ENCODE results near the gene KLHDC10. TPM values are rescaled to one million over a fixed set of nuclear protein-coding genes. Genes with fewer than 3 reads are reported as not detected.

KLHDC10 gene
- total and polyA plus RNA-seq, 2 donors (not counting 3 experiments of a cell fraction or from before 2014, with no cell fraction given): 14.9 to 31.3 TPM

DNA sequence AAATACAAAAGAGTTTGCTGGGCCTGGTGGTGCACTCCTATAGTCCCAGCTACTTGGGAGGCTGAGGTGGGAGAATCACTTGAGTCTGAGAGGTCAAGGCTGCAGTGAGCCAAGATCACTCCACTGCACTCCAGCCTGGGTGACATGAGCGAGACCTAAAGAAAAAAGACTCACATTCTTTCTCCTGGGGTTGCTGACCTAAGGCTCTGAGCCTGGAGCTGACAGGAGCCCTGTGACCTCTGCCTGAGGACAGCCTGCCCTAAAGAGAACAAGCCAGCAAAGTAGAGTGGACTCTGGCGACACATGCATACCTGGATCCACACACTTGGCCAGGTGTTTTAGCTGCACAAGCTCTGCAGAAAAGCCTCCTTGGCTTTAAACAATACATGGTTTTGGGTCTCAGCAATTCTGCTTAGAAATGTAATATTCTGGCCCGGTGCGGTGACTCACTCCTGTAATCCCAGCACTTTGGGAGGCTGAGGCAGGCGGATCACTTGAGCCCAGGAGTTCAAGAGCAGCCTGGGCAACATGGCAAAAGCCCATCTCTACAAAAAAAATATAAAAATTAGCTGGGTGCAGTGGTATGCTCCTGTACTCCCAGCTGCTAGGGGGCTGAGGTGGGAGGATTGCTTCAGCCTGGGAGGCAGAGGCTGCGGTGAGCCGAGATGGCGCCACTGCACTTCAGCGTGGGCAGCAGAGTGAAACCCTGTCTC is 76.5 kb downstream of the KLHDC10 start:
- POLR2A ChIA-PET: no interaction called here

More for the DNA sequence above, 76.5 kb downstream of the KLHDC10 start:
- FAIRE-seq: no peak
- Histone ChIP-seq H3K36me3 (ENCODE audit: control insufficient read depth in 2 of 2, extremely low read depth in 1 of 2, insufficient read depth in 2 of 2, low read length in 2 of 2) (no peaks in the 10 kb centered on the region), H3K9me3 (replicated peaks; ENCODE audit: control insufficient read depth, insufficient read depth, low read length) (no peaks in the 10 kb centered on the region), H3K27me3 (ENCODE audit: control insufficient read depth in 2 of 2, insufficient read depth in 2 of 2, low read length in 2 of 2) (no peaks in the 10 kb centered on the region), H3K79me2 (ENCODE audit: control insufficient read depth, insufficient read depth, low read length) (no peaks in the 10 kb centered on the region), H3K4me1 (ENCODE audit: control insufficient read depth, extremely low read depth, insufficient read depth, low read length) (peaks cover 2% of the 10 kb centered on the region), H3K27ac (ENCODE audit: insufficient read depth, low read depth, low read length) (no peak overlapping the region), H4K20me1 (replicated peaks; ENCODE audit: control insufficient read depth, extremely low read depth, insufficient read depth, low read length) (no peaks in the 10 kb centered on the region), H3K9me1 (replicated peaks; ENCODE audit: control insufficient read depth, extremely low read depth, insufficient read depth, low read length) (no peaks in the 10 kb centered on the region), H2AFZ (ENCODE audit: low read depth, low read length) (no peak overlapping the region), H3K4me3 (replicated peaks in 1 of 3; ENCODE audit: insufficient read depth in 1 of 3, low read depth in 1 of 3, low read length in 3 of 3) (no peak overlapping the region), H3K4me2 (ENCODE audit: insufficient read depth, low read length) (no peak overlapping the region), H3K9ac (replicated peaks; ENCODE audit: extremely low read depth, insufficient read depth, low read length) (no peak overlapping the region)
- TF ChIP-seq, protein P1, sequence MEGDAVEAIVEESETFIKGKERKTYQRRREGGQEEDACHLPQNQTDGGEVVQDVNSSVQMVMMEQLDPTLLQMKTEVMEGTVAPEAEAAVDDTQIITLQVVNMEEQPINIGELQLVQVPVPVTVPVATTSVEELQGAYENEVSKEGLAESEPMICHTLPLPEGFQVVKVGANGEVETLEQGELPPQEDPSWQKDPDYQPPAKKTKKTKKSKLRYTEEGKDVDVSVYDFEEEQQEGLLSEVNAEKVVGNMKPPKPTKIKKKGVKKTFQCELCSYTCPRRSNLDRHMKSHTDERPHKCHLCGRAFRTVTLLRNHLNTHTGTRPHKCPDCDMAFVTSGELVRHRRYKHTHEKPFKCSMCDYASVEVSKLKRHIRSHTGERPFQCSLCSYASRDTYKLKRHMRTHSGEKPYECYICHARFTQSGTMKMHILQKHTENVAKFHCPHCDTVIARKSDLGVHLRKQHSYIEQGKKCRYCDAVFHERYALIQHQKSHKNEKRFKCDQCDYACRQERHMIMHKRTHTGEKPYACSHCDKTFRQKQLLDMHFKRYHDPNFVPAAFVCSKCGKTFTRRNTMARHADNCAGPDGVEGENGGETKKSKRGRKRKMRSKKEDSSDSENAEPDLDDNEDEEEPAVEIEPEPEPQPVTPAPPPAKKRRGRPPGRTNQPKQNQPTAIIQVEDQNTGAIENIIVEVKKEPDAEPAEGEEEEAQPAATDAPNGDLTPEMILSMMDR (IDR thresholded peaks at IDR 0.05; ENCODE audit: extremely low read depth in 1 of 2, insufficient read depth in 1 of 2, low read depth in 1 of 2, low read length in 2 of 2): no peak
- TF ChIP-seq POLR2A (IDR thresholded peaks at IDR 0.05; ENCODE audit: low read depth, low read length) (no peak), EZH2 (IDR thresholded peaks at IDR 0.05; ENCODE audit: borderline replicate concordance, low read depth, low read length, severe bottlenecking) (no peak), POLR2AphosphoS5 (IDR thresholded peaks at IDR 0.05; ENCODE audit: insufficient read depth, low read depth, low read length) (no peak), GATA2 (IDR thresholded peaks at IDR 0.05; ENCODE audit: insufficient read depth, insufficient read length, low read depth, low read length) (no peak), FOS (IDR thresholded peaks at IDR 0.05; ENCODE audit: borderline replicate concordance, insufficient read depth, low read length) (no peak), JUN (IDR thresholded peaks at IDR 0.05; ENCODE audit: borderline replicate concordance, insufficient read depth, insufficient read length, low read depth) (no peak), MYC (IDR thresholded peaks at IDR 0.05; ENCODE audit: low read depth, low read length) (no peak)
- TF ChIP-seq, protein P2, sequence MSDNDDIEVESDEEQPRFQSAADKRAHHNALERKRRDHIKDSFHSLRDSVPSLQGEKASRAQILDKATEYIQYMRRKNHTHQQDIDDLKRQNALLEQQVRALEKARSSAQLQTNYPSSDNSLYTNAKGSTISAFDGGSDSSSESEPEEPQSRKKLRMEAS (IDR thresholded peaks at IDR 0.05; ENCODE audit: insufficient read depth, insufficient read length): no peak
- no peak for DNase-seq (ENCODE audit: low read depth, low spot score)
- dilution Hi-C loops (cut with MboI; ENCODE audit: extremely low pct_ligation_motif_present, low sequenced_read_pairs): no loop called here
- CTCF ChIA-PET: interaction anchor here (0.7 to 1.2 kb wide), 2 partner anchors 15 to 914 kb away, joined by 3 read pairs; no protein-coding TSS in a partner anchor
- BruUV-seq (replicated peaks): no TSS peak
- intact Hi-C loops (cut with micrococcal nuclease): no loop called here

Data from endothelial cell of umbilical vein (primary cell).